Dendritic cell treated with granulocyte-macrophage colony-stimulating factor and Interleukin-4, amounts not matched to agents 40 ng/mL and 50 ng/mL, for 4 days (primary cell): Measurements from ENCODE around the gene RAD51B.

ENCODE experiments used
- H3K27ac Mint-ChIP-seq: one replicate; pipeline ENCODE4 v1.8.0; 2022; ENCODE audit warnings: mild to moderate bottlenecking, mixed read lengths
- H3K27me3 Mint-ChIP-seq: one replicate; pipeline ENCODE4 v1.8.0; 2022; ENCODE audit warnings: mild to moderate bottlenecking, mixed read lengths
- H3K36me3 Mint-ChIP-seq: one replicate; pipeline ENCODE4 v1.8.0; 2022; ENCODE audit warnings: low read depth, mixed read lengths
- H3K4me1 Mint-ChIP-seq: one replicate; pipeline ENCODE4 v1.8.0; 2022; ENCODE audit warnings: low read depth, mixed read lengths
- H3K4me3 Mint-ChIP-seq: one replicate; pipeline ENCODE4 v1.8.0; 2022; ENCODE audit warnings: mild to moderate bottlenecking, moderate library complexity, mixed read lengths
- H3K9me3 Mint-ChIP-seq: one replicate; pipeline ENCODE4 v1.8.0; 2022; ENCODE audit warnings: mixed read lengths
- intact Hi-C: fragments of 100-400 bp; cut with micrococcal nuclease; formaldehyde crosslinking; loops from one replicate; pipeline ENCODE4 v1.15.0; 2022

Gene RAD51B

DNA sequence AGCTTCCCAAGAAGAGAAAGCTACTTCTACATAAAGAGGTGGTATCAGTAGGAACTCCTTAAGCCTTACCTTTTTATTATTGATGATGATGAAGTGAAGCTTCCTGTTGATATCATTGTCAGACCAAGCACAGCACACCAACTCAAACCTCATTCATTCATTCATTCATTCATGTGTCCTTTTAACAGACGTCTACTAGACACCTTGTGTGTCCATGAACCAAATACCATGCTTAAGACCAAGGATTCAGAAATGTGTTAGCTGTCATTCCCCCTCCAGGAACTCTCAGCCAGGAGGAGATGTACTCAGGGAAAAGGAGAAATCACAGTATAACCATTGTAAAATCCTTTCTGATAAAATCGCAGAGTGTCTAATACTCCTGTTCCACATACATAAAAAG is 778.5 kb downstream of the RAD51B start:
- Mint-ChIP-seq H3K4me3 (peak overlapping the region; percentile 13), H3K36me3 (no peaks in the 10 kb centered on the region), H3K27me3 (no peaks in the 10 kb centered on the region), H3K4me1 (peaks cover 77% of the 10 kb centered on the region), H3K27ac (peak overlapping the region; percentile 96), H3K9me3 (no peaks in the 10 kb centered on the region)
- intact Hi-C loops = loop anchor here (5.0 kb wide), 1 partner anchor 84 kb away; no protein-coding TSS in a partner anchor

DNA sequence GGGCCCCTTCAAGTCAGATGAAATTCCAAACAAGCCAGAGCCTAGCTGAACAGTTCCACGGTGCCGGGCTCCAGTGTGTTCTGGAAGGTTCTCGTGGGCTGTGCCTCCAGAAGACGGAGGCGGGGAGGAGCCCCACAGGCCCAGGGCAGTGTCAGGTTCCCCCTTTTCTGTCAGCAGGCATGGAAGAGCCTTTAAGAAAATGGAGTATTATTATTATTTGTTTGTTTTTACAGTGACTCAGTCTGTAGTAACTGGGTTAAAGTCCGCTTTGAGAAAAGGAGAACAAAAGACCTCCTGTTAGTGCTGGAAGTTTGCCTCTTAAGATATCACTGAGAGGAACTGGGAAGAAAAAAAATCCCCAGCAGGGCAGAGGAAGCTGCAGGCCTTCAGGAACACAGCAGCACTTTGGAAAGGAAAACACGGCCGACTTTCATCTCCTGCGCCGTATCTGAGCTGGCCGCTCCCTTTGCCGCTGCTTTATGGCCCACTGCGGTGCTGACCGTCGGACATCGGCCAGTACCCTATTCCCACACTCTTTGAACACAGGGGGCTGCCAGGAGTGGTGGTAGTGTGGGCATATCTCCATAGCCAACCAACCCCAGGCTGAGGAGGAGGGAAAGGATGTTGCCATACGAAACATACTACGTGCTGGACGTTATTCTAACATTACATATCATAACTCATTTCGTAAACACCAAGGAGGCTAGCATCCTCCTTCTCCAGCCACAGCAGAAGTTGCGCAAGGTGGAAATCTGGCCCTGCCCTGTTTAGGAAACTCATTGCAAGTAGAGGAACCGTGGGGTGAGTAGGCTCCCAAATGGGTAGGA is 779.3 kb downstream of the RAD51B start:
- no peaks in the 10 kb centered on the region for H3K9me3 Mint-ChIP-seq
- H3K4me1 Mint-ChIP-seq = peaks cover 70% of the 10 kb centered on the region
- H3K36me3 Mint-ChIP-seq = no peaks in the 10 kb centered on the region
- H3K27me3 Mint-ChIP-seq = no peaks in the 10 kb centered on the region
- peak overlapping the region; percentile 96 for H3K27ac Mint-ChIP-seq
- intact Hi-C loops = loop anchor here (1.0 to 5.0 kb wide), 2 partner anchors 21 to 83 kb away; no protein-coding TSS in a partner anchor
- H3K4me3 Mint-ChIP-seq = peak overlapping the region; percentile 70

DNA sequence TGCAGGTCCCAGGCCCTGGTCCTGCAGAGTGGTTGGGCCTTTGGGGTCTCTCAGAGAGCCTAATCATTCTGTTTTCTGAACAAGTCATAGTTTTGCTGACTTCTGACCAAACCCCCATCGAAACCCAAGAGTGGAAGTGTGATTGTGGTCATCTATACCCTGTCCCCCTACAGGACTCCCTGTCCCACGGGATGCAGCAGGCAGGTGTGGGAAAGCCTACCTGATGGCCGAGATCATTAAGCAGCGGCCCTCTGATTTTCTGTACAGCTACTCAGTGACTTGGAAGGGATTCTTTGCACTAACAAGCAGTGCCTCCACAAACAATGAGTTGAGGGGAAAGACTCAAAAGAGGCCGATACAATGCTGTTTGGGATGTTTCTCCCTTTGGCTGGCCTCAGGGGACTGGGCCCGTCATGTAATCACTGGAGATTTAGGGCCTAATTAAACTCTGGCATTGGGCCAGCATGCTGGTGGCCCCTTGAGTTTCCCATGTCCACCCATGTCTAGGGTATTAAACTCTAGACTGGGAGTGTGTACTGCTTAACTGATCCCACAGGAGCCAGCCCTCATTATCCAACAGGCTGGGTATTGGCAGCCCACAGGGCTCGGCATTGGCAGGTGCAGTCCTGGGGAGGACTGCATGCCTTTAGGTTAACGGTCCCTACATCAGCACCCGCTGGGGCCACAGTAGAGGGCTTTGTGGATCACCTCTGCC is 780.5 kb downstream of the RAD51B start:
- Mint-ChIP-seq H3K9me3 (peaks cover 8% of the 10 kb centered on the region), H3K27me3 (no peaks in the 10 kb centered on the region), H3K36me3 (peaks cover 5% of the 10 kb centered on the region), H3K4me3 (no peak overlapping the region), H3K4me1 (peaks cover 62% of the 10 kb centered on the region), H3K27ac (peak overlapping the region; percentile 96)
- intact Hi-C loops = loop anchor here (1.0 to 10.0 kb wide), 4 partner anchors 22 to 185 kb away; no protein-coding TSS in a partner anchor

DNA sequence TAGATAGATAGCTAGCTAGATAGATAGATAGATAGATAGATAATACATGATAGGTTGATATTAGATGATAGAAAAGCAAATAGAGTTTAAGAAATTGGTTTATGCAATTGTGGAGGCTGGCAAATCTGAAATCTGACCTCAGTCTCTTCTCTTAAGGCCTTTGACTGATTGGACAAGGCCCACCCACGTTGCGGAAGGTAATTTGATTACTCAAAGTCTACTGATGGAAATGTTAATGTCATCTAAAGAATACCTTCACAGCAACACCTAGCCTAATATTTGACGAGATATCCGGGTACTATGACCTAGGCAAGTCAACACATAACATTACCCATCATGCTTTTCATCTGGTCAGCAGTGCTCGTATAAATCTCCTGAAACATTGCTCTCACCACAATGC is 782.9 kb downstream of the RAD51B start:
- Mint-ChIP-seq H3K27ac (no peak overlapping the region), H3K9me3 (peaks cover 17% of the 10 kb centered on the region), H3K36me3 (peaks cover 13% of the 10 kb centered on the region), H3K4me3 (no peak overlapping the region), H3K27me3 (no peaks in the 10 kb centered on the region), H3K4me1 (peaks cover 51% of the 10 kb centered on the region)
- intact Hi-C loops = loop anchor here (5.0 to 10.0 kb wide), 2 partner anchors 35 to 182 kb away; no protein-coding TSS in a partner anchor

- H3K27ac Mint-ChIP-seq = peak overlapping the region; percentile 16
- H3K4me1 Mint-ChIP-seq = peaks cover 38% of the 10 kb centered on the region
- H3K9me3 Mint-ChIP-seq = peaks cover 17% of the 10 kb centered on the region
- H3K4me3 Mint-ChIP-seq = no peak overlapping the region
- peaks cover 13% of the 10 kb centered on the region for H3K36me3 Mint-ChIP-seq
- no peaks in the 10 kb centered on the region for H3K27me3 Mint-ChIP-seq
- intact Hi-C loops = loop anchor here (5.0 to 10.0 kb wide), 2 partner anchors 36 to 181 kb away; no protein-coding TSS in a partner anchor
Observed at GRCh38 chr14:68603533-68604360, 784.2 kb downstream of the RAD51B start.

DNA sequence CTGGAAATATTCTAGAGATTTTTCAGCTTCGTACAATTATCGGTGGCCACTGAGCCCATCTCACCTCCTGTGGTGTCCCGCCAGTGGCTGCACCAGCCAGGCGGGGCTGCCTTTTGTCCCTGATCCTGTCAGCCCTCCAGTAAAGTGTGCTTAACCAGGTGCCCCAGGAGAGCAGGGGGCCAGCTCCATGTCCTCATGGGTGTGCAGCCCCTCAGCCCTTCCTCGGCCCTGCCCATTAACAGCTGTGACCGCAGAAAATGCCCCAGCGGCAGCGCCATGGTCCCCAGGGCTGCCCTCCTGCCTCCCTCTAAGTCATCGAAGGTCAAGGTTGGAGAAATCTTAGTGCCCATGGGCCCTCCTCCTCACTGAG is 784.8 kb downstream of the RAD51B start:
- H3K27me3 Mint-ChIP-seq = no peaks in the 10 kb centered on the region
- intact Hi-C loops = loop anchor here (5.0 to 10.0 kb wide), 2 partner anchors 37 to 180 kb away; no protein-coding TSS in a partner anchor
- no peak overlapping the region for H3K4me3 Mint-ChIP-seq
- H3K4me1 Mint-ChIP-seq = peaks cover 32% of the 10 kb centered on the region
- peaks cover 17% of the 10 kb centered on the region for H3K9me3 Mint-ChIP-seq
- H3K27ac Mint-ChIP-seq = no peak overlapping the region
- peaks cover 13% of the 10 kb centered on the region for H3K36me3 Mint-ChIP-seq

DNA sequence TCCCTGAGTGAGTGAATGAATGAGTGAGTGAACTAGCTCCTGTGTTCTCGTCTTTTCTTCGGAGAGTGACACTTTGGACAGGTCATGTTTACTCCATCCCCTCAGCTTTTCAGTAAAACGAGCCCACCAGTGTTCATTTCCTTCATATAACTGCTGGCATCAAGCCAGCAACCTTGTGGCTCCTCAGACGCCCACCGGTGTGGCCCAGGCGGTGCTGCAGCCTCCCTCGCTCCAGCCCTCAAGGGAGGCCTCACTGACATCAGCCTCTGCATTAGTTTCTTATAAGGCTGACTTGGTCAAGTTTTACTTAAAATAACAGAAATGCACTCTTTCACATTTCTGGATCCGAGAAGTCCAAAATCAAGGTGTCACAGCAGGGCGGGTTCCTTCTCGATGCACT is 785.2 kb downstream of the RAD51B start:
- Mint-ChIP-seq H3K4me3 (no peak overlapping the region), H3K4me1 (peaks cover 28% of the 10 kb centered on the region), H3K27me3 (no peaks in the 10 kb centered on the region), H3K9me3 (peaks cover 17% of the 10 kb centered on the region), H3K36me3 (peaks cover 13% of the 10 kb centered on the region), H3K27ac (no peak overlapping the region)
- intact Hi-C loops = loop anchor here (5.0 to 10.0 kb wide), 2 partner anchors 38 to 180 kb away; no protein-coding TSS in a partner anchor

DNA sequence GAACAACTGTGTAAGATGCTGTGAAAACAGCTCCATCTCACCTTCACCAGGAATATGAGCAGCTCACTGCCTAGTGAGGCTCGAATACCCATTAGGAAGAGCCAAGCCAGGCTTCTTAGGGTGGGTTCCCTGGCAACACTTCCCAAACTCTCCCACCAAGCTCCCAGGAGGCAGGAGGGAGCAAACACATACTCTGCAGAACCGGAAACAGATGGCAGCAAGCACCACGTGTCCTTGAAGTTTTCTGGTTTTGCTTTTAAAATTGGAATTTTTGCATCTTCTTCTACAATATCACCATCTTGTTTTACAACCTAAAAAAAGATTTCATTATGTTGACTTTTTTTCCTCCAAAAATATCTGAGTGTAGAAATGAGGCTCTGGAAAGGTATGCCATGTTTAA is 786.6 kb downstream of the RAD51B start:
- Mint-ChIP-seq H3K9me3 (peaks cover 17% of the 10 kb centered on the region), H3K27ac (no peak overlapping the region), H3K36me3 (peaks cover 13% of the 10 kb centered on the region), H3K4me1 (peaks cover 17% of the 10 kb centered on the region), H3K4me3 (no peak overlapping the region), H3K27me3 (no peaks in the 10 kb centered on the region)
- intact Hi-C loops = loop anchor here (10.0 kb wide), 1 partner anchor 179 kb away; no protein-coding TSS in a partner anchor

DNA sequence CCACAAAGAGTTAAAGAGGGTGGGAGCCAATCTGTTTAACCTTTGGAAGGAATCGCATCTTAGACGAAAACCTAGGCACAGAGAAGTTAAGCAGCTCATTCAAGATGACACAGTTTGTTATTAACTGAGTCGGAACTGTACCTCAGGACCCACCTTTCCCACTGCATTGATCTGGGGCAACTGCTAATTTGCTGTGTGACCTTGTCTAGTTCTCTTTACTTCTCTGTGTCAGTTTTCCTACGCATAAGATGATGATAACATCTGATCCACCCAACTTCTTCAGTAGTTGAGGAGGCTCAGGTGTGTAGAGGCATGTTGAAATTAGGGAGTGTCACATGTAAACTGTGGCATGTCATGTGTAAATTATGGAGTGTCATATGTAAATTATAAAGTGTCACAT is 787.1 kb downstream of the RAD51B start:
- H3K27ac Mint-ChIP-seq = no peak overlapping the region
- no peak overlapping the region for H3K4me3 Mint-ChIP-seq
- no peaks in the 10 kb centered on the region for H3K27me3 Mint-ChIP-seq
- intact Hi-C loops = loop anchor here (10.0 kb wide), 1 partner anchor 178 kb away; no protein-coding TSS in a partner anchor
- peaks cover 12% of the 10 kb centered on the region for H3K4me1 Mint-ChIP-seq
- H3K36me3 Mint-ChIP-seq = peaks cover 13% of the 10 kb centered on the region
- peaks cover 17% of the 10 kb centered on the region for H3K9me3 Mint-ChIP-seq

GRCh38 chr14:68607081-68607866 is 787.7 kb downstream of the RAD51B start:
- Mint-ChIP-seq H3K27me3 (no peaks in the 10 kb centered on the region), H3K4me3 (peak overlapping the region; percentile 2), H3K27ac (no peak overlapping the region), H3K9me3 (peaks cover 19% of the 10 kb centered on the region), H3K36me3 (peaks cover 13% of the 10 kb centered on the region), H3K4me1 (peaks cover 6% of the 10 kb centered on the region)
- intact Hi-C loops = loop anchor here (10.0 kb wide), 1 partner anchor 178 kb away; no protein-coding TSS in a partner anchor

GRCh38 chr14:68607867-68608573 is 788.4 kb downstream of the RAD51B start:
- peaks cover 26% of the 10 kb centered on the region for H3K9me3 Mint-ChIP-seq
- peak overlapping the region; percentile 2 for H3K4me3 Mint-ChIP-seq
- no peaks in the 10 kb centered on the region for H3K27me3 Mint-ChIP-seq
- peaks cover 21% of the 10 kb centered on the region for H3K36me3 Mint-ChIP-seq
- peaks cover 11% of the 10 kb centered on the region for H3K4me1 Mint-ChIP-seq
- no peak overlapping the region for H3K27ac Mint-ChIP-seq
- intact Hi-C loops = loop anchor here (10.0 kb wide), 1 partner anchor 177 kb away; no protein-coding TSS in a partner anchor

DNA sequence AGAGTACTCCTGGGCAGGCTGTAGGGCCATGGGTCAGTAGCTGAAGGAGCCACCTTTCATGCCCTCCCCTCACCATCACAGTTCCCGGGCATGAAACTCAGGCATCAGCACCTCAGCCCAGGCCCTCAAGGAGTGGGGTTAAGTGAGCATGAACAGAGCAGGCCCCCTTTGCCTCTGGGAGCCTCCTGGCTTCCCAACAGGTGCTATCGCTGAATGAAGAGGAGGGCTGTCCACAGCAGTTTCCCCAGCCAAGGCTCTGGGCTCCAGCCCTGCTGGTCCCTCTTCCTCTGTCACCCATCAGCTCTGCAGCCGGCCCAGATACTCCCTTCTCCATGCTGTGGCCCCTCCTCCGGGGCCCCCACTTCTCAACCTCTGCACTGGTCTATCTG is 789.0 kb downstream of the RAD51B start:
- H3K4me3 Mint-ChIP-seq = no peak overlapping the region
- H3K4me1 Mint-ChIP-seq = peaks cover 11% of the 10 kb centered on the region
- no peaks in the 10 kb centered on the region for H3K27me3 Mint-ChIP-seq
- H3K9me3 Mint-ChIP-seq = peaks cover 27% of the 10 kb centered on the region
- intact Hi-C loops = loop anchor here (10.0 kb wide), 1 partner anchor 176 kb away; no protein-coding TSS in a partner anchor
- H3K27ac Mint-ChIP-seq = no peak overlapping the region
- H3K36me3 Mint-ChIP-seq = peaks cover 21% of the 10 kb centered on the region
